Nephron progenitor cell (in vitro differentiated cells): ENCODE data around the gene POLN.

Experiments used
- DNase-seq: peaks from one replicate; pipeline ENCODE4 v3.0.0; 2021
- H3K27ac Mint-ChIP-seq: 2 replicates; pipeline ENCODE4 v1.8.0; 2021; ENCODE audit warnings: mild to moderate bottlenecking, moderate library complexity, mixed read lengths
- H3K27me3 Mint-ChIP-seq: 2 replicates; pipeline ENCODE4 v1.8.0; 2021; ENCODE audit warnings: mild to moderate bottlenecking, low read depth, mixed read lengths; ENCODE audit not compliant: poor library complexity
- H3K36me3 Mint-ChIP-seq: 2 replicates; pipeline ENCODE4 v1.8.0; 2021; ENCODE audit warnings: low read depth, mixed read lengths
- H3K4me1 Mint-ChIP-seq: 2 replicates; pipeline ENCODE4 v1.8.0; 2021; ENCODE audit warnings: mixed read lengths
- H3K4me3 Mint-ChIP-seq: 2 replicates; pipeline ENCODE4 v1.8.0; 2021; ENCODE audit warnings: mild to moderate bottlenecking, moderate library complexity, mixed read lengths
- H3K9me3 Mint-ChIP-seq: 2 replicates; pipeline ENCODE4 v1.8.0; 2021; ENCODE audit warnings: mild to moderate bottlenecking, moderate library complexity, mixed read lengths
- CTCF ChIP-seq: fragments of 200-600 bp; sonication (generic); IDR thresholded peaks from 2 replicates; pipeline ENCODE4 v1.5.0; 2021; ENCODE audit warnings: antibody characterized with exemption

POLN gene

GRCh38 chr4:2254665-2255500 is 13.0 kb upstream of the POLN start:
- Mint-ChIP-seq H3K27me3 (no peaks in the 10 kb centered on the region), H3K4me1 (peaks cover 34% of the 10 kb centered on the region), H3K36me3 (peaks cover 17% of the 10 kb centered on the region), H3K4me3 (no peak overlapping the region), H3K9me3 (no peaks in the 10 kb centered on the region), H3K27ac (peak overlapping the region; percentile 71)
- no peak for TF ChIP-seq CTCF
- no peak for DNase-seq

- Mint-ChIP-seq H3K36me3 (peaks cover 17% of the 10 kb centered on the region), H3K27me3 (no peaks in the 10 kb centered on the region), H3K9me3 (no peaks in the 10 kb centered on the region), H3K27ac (peak overlapping the region; percentile 42), H3K4me1 (peaks cover 34% of the 10 kb centered on the region), H3K4me3 (peak overlapping the region; percentile 42)
- DNase-seq, result no peak
- TF ChIP-seq CTCF, result no peak
These were observed 11.5 kb upstream of the POLN start for GRCh38 chr4:2253160-2254084.

GRCh38 chr4:2252530-2253091 is 10.7 kb upstream of the POLN start:
- H3K4me1 Mint-ChIP-seq, result peaks cover 32% of the 10 kb centered on the region
- TF ChIP-seq CTCF, result no peak
- no peaks in the 10 kb centered on the region for H3K9me3 Mint-ChIP-seq
- H3K4me3 Mint-ChIP-seq, result peak overlapping the region; percentile 42
- DNase-seq, result no peak
- peak overlapping the region; percentile 42 for H3K27ac Mint-ChIP-seq
- no peaks in the 10 kb centered on the region for H3K27me3 Mint-ChIP-seq
- H3K36me3 Mint-ChIP-seq, result peaks cover 17% of the 10 kb centered on the region

GRCh38 chr4:2251795-2252529 is 10.0 kb upstream of the POLN start:
- Mint-ChIP-seq H3K4me3 (no peak overlapping the region), H3K27ac (no peak overlapping the region), H3K27me3 (no peaks in the 10 kb centered on the region), H3K9me3 (no peaks in the 10 kb centered on the region), H3K36me3 (peaks cover 17% of the 10 kb centered on the region), H3K4me1 (peaks cover 27% of the 10 kb centered on the region)
- no peak for DNase-seq
- no peak for TF ChIP-seq CTCF

- TF ChIP-seq CTCF, result no peak
- DNase-seq, result peak; percentile 1
- no peaks in the 10 kb centered on the region for H3K27me3 Mint-ChIP-seq
- H3K4me1 Mint-ChIP-seq, result peaks cover 28% of the 10 kb centered on the region
- no peaks in the 10 kb centered on the region for H3K9me3 Mint-ChIP-seq
- no peak overlapping the region for H3K4me3 Mint-ChIP-seq
- no peak overlapping the region for H3K27ac Mint-ChIP-seq
- H3K36me3 Mint-ChIP-seq, result peaks cover 17% of the 10 kb centered on the region
These were observed 9.3 kb upstream of the POLN start for GRCh38 chr4:2251073-2251794.
